Sigmoid colon (tissue), 4 donors: ENCODE measurements around the gene ELK1.
"Not testable (repeated sequence)": the region's sequence is repeated elsewhere in the genome, so short reads cannot be mapped to it uniquely, and the experiment has no call there.

Experiments used
- CTCF ChIP-seq, 4 experiments: fragments of 450-650 bp in 3 of 4; fragments of 200-600 bp in 1 of 4; IDR thresholded peaks; one replicate each; pipeline ENCODE4 v1.5.1; 2016 to 2019; ENCODE audit warnings: antibody characterized with exemption in 4 of 4, mild to moderate bottlenecking in 3 of 4, moderate library complexity in 2 of 4
- EP300 ChIP-seq, 4 donors: sonication (generic); formaldehyde crosslinking; IDR thresholded peaks; one replicate each; pipeline ENCODE4 v1.6.1; 2017; ENCODE audit warnings: antibody characterized with exemption in 4 of 4
- POLR2A ChIP-seq, 2 donors: fragments of 450-650 bp; IDR thresholded peaks; one replicate each; pipeline ENCODE4 v1.6.1; 2016; ENCODE audit warnings: antibody characterized with exemption in 2 of 2, mild to moderate bottlenecking in 2 of 2, moderate library complexity in 2 of 2
- POLR2AphosphoS5 ChIP-seq, 4 donors: sonication (generic); formaldehyde crosslinking; IDR thresholded peaks; one replicate each; pipeline ENCODE4 v1.6.1; 2017; ENCODE audit warnings: antibody characterized with exemption in 4 of 4

GRCh38 chrX:47603125-47603524 lies 47.2 kb downstream of the ELK1 start:
- TF ChIP-seq POLR2A, CTCF, POLR2AphosphoS5, EP300 (IDR thresholded peaks at IDR 0.05): not testable (repeated sequence)
